IMR-90 (cell line): Measurements from ENCODE around the gene DAD1. TPM values are rescaled to one million over a fixed set of nuclear protein-coding genes. Genes with fewer than 3 reads are reported as not detected.

Experiments
- ATAC-seq: fragments of 200-7000 bp; cut with Tn5 transposase; 2 replicates; pipeline ENCODE4 v1.9.1; 2020; ENCODE audit warnings: low read depth, mild to moderate bottlenecking, moderate library complexity
- BruUV-seq: library from RNA; stranded (reverse); fragments of 400-500 nt; replicated peaks from 2 replicates; lab custom pipeline; 2021; lab: Mats Ljungman, UMichigan
- CTCF ChIA-PET: fragments of 300-600 bp; formaldehyde crosslinking; extraction: SDS; loops from one replicate; lab custom pipeline; 2021; ENCODE audit warnings: antibody characterized with exemption; lab: Yijun Ruan, JAX
- POLR2A ChIA-PET: fragments of 300-600 bp; sonication (Branson Sonifier 250); formaldehyde crosslinking; loops from one replicate; lab custom pipeline; 2022; ENCODE audit warnings: antibody characterized with exemption; ENCODE audit not compliant: unreplicated experiment; lab: Charles Lee
- DNase-seq: peaks from one replicate; pipeline ENCODE4 v3.0.0; 2013
- H2AFZ ChIP-seq: replicated peaks from 2 replicates; pipeline ENCODE3; 2013; ENCODE audit warnings: low read length, mild to moderate bottlenecking; ENCODE audit not compliant: poor library complexity
- H2AK5ac ChIP-seq: 2 replicates; pipeline ENCODE4 v1.6.1; 2013; ENCODE audit warnings: low read depth, low read length, inconsistent platforms
- H2AK9ac ChIP-seq: replicated peaks from 2 replicates; pipeline ENCODE3; 2013; ENCODE audit warnings: mild to moderate bottlenecking, low read depth, low read length, moderate library complexity; ENCODE audit not compliant: poor library complexity
- H2BK120ac ChIP-seq: 2 replicates; pipeline ENCODE4 v1.6.1; 2013; ENCODE audit warnings: low read depth, low read length, inconsistent platforms
- H2BK15ac ChIP-seq: 3 replicates; pipeline ENCODE4 v1.6.1; 2013; ENCODE audit warnings: low read depth, low read length, inconsistent platforms
- H2BK20ac ChIP-seq: 2 replicates; pipeline ENCODE4 v1.6.1; 2013; ENCODE audit warnings: low read depth, mild to moderate bottlenecking, inconsistent platforms, low read length, moderate library complexity
- H2BK5ac ChIP-seq: 2 replicates; pipeline ENCODE4 v1.6.1; 2013; ENCODE audit warnings: mild to moderate bottlenecking, low read depth, low read length, inconsistent platforms; ENCODE audit not compliant: poor library complexity, severe bottlenecking
- H3K14ac ChIP-seq: replicated peaks from 2 replicates; pipeline ENCODE4 v1.6.1; 2013; ENCODE audit warnings: low read depth, low read length, inconsistent platforms
- H3K18ac ChIP-seq: 2 replicates; pipeline ENCODE4 v1.6.1; 2013; ENCODE audit warnings: low read depth, low read length, control low read depth
- H3K23ac ChIP-seq: 2 replicates; pipeline ENCODE4 v1.6.1; 2013; ENCODE audit warnings: low read depth, low read length, inconsistent platforms
- H3K27ac ChIP-seq: 2 replicates; pipeline ENCODE4 v1.5.1; 2013; ENCODE audit warnings: mild to moderate bottlenecking, control low read depth, low read length; ENCODE audit not compliant: insufficient read depth
- H3K27me3 ChIP-seq: 2 replicates; pipeline ENCODE4 v1.6.1; 2013; ENCODE audit warnings: low read length; ENCODE audit not compliant: control insufficient read depth, insufficient read depth
- H3K36me3 ChIP-seq: 2 replicates; pipeline ENCODE4 v1.6.1; 2013; ENCODE audit warnings: low read length, mixed read lengths; ENCODE audit not compliant: control insufficient read depth, insufficient read depth
- H3K4ac ChIP-seq: 2 replicates; pipeline ENCODE4 v1.6.1; 2013; ENCODE audit warnings: low read depth, low read length, inconsistent platforms
- H3K4me1 ChIP-seq: 2 replicates; pipeline ENCODE4 v1.6.1; 2013; ENCODE audit warnings: low read length, mixed read lengths; ENCODE audit not compliant: control insufficient read depth, insufficient read depth
- H3K4me2 ChIP-seq: 2 replicates; pipeline ENCODE4 v1.6.1; 2013; ENCODE audit warnings: low read depth, mild to moderate bottlenecking, control low read depth, low read length, moderate library complexity
- H3K4me3 ChIP-seq: 2 replicates; pipeline ENCODE4 v1.5.1; 2013; ENCODE audit warnings: low read depth, mild to moderate bottlenecking, control low read depth, low read length, moderate library complexity; ENCODE audit not compliant: insufficient read depth
- H3K56ac ChIP-seq: 2 replicates; pipeline ENCODE4 v1.6.1; 2013; ENCODE audit warnings: low read length, inconsistent platforms; ENCODE audit not compliant: insufficient read depth; ENCODE audit errors: extremely low read depth
- H3K79me1 ChIP-seq, 2 experiments: 2 replicates each; pipeline ENCODE4 v1.6.1; 2013; ENCODE audit warnings: low read length in 2 of 2, inconsistent platforms in 1 of 2, low read depth in 1 of 2
- H3K9ac ChIP-seq: 2 replicates; pipeline ENCODE4 v1.6.1; 2013; ENCODE audit warnings: low read depth, low read length, control low read depth
- H3K9me1 ChIP-seq: 2 replicates; pipeline ENCODE4 v1.6.1; 2013; ENCODE audit warnings: low read length, inconsistent platforms; ENCODE audit not compliant: insufficient read depth
- H3K9me3 ChIP-seq: 2 replicates; pipeline ENCODE4 v1.6.1; 2013; ENCODE audit warnings: low read length; ENCODE audit not compliant: control insufficient read depth, insufficient read depth
- H4K20me1 ChIP-seq: 2 replicates; pipeline ENCODE4 v1.6.1; 2013; ENCODE audit warnings: low read length, inconsistent platforms; ENCODE audit not compliant: insufficient read depth
- H4K5ac ChIP-seq: 2 replicates; pipeline ENCODE4 v1.6.1; 2013; ENCODE audit warnings: mild to moderate bottlenecking, low read depth, low read length, control low read depth
- H4K8ac ChIP-seq, 2 experiments: 2 replicates each; pipeline ENCODE4 v1.6.1; 2013; ENCODE audit warnings: low read depth in 2 of 2, low read length in 2 of 2, control low read depth in 1 of 2, inconsistent platforms in 1 of 2
- H4K91ac ChIP-seq: 2 replicates; pipeline ENCODE4 v1.6.1; 2013; ENCODE audit warnings: low read depth, low read length, inconsistent platforms; ENCODE audit not compliant: insufficient read depth
- CHD1 ChIP-seq: IDR thresholded peaks from 2 replicates; pipeline ENCODE4 v1.6.1; 2012; ENCODE audit warnings: low read depth, low read length, improper control_type of control experiment
- FOS ChIP-seq: fragments of 150-350 bp; IDR thresholded peaks from 2 replicates; pipeline ENCODE4 v1.6.1; 2016; ENCODE audit warnings: low read depth, low read length
- MXI1 ChIP-seq: IDR thresholded peaks from 2 replicates; pipeline ENCODE4 v1.6.1; 2012; ENCODE audit warnings: low read depth, mild to moderate bottlenecking, low read length, moderate library complexity, borderline replicate concordance
- RAD21 ChIP-seq: IDR thresholded peaks from 2 replicates; pipeline ENCODE4 v1.6.1; 2012; ENCODE audit warnings: low read length, improper control_type of control experiment
- WGBS, 2 experiments: methylation state at CpG; one replicate each; pipeline versions ENCODE4 v1.1.5 to v1.1.7; 2013; ENCODE audit warnings: missing lambda C conversion rate in 2 of 2; ENCODE audit not compliant: insufficient read length in 1 of 2; ENCODE audit errors: extremely low coverage in 2 of 2; 5-methylcytosine and 5-hydroxymethylcytosine counted together
- dilution Hi-C: fragments of 300-500 bp; cut with HindIII; formaldehyde crosslinking; loops from one replicate; pipeline ENCODE4 v1.14.3; 2018; ENCODE audit warnings: low sequenced_read_pairs; ENCODE audit not compliant: unreplicated experiment
- in situ Hi-C: fragments of 300-500 bp; cut with MboI; formaldehyde crosslinking; loops from 3 replicates; pipeline ENCODE4 v1.14.3; 2019; ENCODE audit warnings: low sequenced_read_pairs, inconsistent platforms, mixed read lengths
- intact Hi-C: fragments of 100-400 bp; cut with micrococcal nuclease; formaldehyde crosslinking; loops from 2 replicates; pipeline ENCODE4 v1.10.0; 2022
- polyA plus RNA-seq, 3 experiments: library from polyadenylated mRNA; depleted of rRNA; stranded (reverse); fragments of >200 nt; gene quantifications; 2 replicates each; pipeline ENCODE4 v1.2.3, GENCODE V29; 2012; ENCODE audit warnings: low replicate concordance in 1 of 3
- total RNA-seq: library from RNA; depleted of rRNA; stranded (reverse); fragments of >200 nt; gene quantifications from 2 replicates; pipeline ENCODE4 v1.2.3, GENCODE V29; 2012

Gene DAD1
- total and polyA plus RNA-seq, 2 of the 4 experiments (the other 2 are of a cell fraction) = 396 to 496 TPM

DNA sequence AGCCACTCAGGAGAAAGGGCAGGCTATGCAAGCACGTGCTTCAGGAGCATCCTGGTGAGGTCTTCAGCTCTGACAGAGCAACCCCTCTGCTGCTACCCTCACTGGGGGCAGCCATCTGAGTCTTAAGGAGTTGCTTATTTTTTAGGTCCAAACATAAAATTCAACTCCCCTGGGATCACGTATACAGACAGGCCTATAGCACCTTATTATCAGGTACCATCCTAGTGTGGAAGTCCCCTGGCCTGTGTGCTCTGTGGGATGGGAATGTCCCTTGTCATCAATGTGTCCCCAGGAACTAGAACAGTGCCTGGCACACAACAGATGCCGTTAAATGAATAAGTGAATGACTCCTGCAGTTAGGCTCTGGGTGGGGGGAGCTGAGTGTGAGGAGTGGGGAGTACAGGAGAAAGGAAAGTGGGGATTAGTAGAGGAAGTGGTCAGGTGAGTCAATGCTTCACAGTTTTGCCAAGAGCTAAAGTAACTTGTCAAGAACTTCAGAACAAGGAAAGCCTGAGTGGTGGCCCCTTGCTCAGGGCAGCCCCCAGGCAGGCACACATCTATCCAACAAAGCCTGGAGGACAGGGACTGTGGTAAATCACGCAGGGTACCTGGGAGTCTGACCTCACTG is 33.5 kb downstream of the DAD1 start:
- Histone ChIP-seq H3K9me3 (no peaks in the 10 kb centered on the region), H3K79me1 (no peaks in the 10 kb centered on the region), H3K36me3 (no peaks in the 10 kb centered on the region), H4K5ac (peak overlapping the region; percentile 30; the same call in 1 of the 2 replicates), H3K4me3 (no peak overlapping the region), H3K27me3 (no peaks in the 10 kb centered on the region), H2BK15ac (peak overlapping the region; percentile 44; the same call in 1 of the 3 replicates), H3K9me1 (peaks cover 17% of the 10 kb centered on the region), H3K14ac (peak overlapping the region; percentile 39; the same call in 1 of the 2 replicates), H3K56ac (no peak overlapping the region), H4K8ac (peak overlapping the region; percentile 60 to 68; a peak in 3 of 4 replicates), H3K18ac (no peak overlapping the region; the same call in 1 of the 2 replicates), H2AFZ (peak overlapping the region; percentile 93), H3K27ac (no peak overlapping the region), H3K9ac (no peak overlapping the region), H4K91ac (peak overlapping the region; percentile 48; the same call in 1 of the 2 replicates), H2BK5ac (no peak overlapping the region), H3K23ac (0 out of 2 replicates have a peak overlapping the region, but pooled peaks have one; percentile 53), H2AK9ac (peak overlapping the region; percentile 84), H2BK20ac (peak overlapping the region; percentile 51; the same call in 1 of the 2 replicates), H3K4ac (peak overlapping the region; percentile 87), H3K4me1 (peaks cover 18% of the 10 kb centered on the region), H2BK120ac (peak overlapping the region; percentile 66), H3K4me2 (no peak overlapping the region), H4K20me1 (no peaks in the 10 kb centered on the region), H2AK5ac (peak overlapping the region; percentile 80)
- ATAC-seq (no peak), DNase-seq (peak; percentile 52)
- WGBS, 2 experiments = 75% methylated on average over 1 of the region's 4 CpGs; no CpG with 5 or more reads in 1 of the 2 experiments
- TF ChIP-seq RAD21 (no peak), CHD1 (no peak), MXI1 (no peak), FOS (no peak)
- ChIA-PET CTCF (interaction anchor here (0.5 to 1.8 kb wide), 3 partner anchors 9 to 438 kb away, joined by 3 to 6 read pairs (median 3); no protein-coding TSS in a partner anchor), POLR2A (no interaction called here)
- intact Hi-C loops = loop anchor here (2.0 to 10.0 kb wide), 5 partner anchors 97 to 749 kb away; partner anchors contain the start of genes BCL2L2, MMP14, OXA1L and PPP1R3E
- in situ Hi-C loops = loop anchor here (5.0 to 10.0 kb wide), 4 partner anchors 163 to 509 kb away; partner anchors contain the start of gene OXA1L
- dilution Hi-C loops = no loop called here
- no TSS peak for BruUV-seq
